ENCODE measurements around the gene DENND1A.

DNA sequence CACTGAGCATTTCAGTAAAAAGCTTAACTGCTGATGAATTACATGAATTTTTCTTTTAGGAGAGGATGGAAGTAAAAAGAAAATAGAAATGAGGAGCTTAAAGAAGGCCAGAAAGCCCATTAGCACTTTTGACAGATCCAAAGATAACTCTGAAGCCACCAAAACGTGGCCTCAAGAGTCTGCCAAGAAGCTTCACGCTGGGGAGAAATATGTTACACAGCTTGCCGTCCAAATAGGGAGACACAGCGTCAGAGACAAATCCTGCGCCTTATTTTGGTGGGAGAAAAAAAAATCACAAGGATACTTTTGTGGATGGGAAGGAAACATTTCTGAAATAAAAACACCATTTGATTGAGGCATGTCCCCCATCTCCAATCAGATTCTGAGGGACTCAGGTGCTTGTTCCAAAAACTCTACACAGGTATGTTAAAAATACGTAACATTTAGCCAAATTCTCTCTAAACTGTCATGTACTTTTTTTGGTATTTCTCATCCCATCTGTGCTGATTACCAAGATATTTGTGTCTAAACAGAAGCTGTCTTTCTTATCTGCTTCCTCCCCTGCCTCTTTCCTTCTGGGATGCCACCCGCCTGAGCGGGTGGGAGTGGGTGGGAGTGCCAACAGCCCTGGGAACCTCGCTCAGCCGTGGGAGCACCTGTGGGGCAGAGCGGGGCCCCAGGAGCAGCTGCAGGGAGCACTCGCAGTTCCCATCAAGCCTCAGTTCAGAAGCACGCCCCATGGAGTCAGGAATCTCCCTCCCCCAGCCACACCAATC lies 275.5 kb downstream of the DENND1A start:
- no peak for TF ChIP-seq EZH2 (IDR thresholded peaks at IDR 0.05)
- TF ChIP-seq POLR2AphosphoS5 (IDR thresholded peaks at IDR 0.05; ENCODE audit: borderline replicate concordance, low read depth, low read length) = no peak
- TF ChIP-seq FOXP2 (optimal IDR thresholded peaks at IDR 0.05; ENCODE audit: control extremely low read depth, extremely low read length, insufficient read depth) = no peak
